Body of pancreas (tissue), 4 donors: ENCODE results near the gene OLFM4. TPM values are rescaled to one million over a fixed set of nuclear protein-coding genes. Genes with fewer than 3 reads are reported as not detected.
"Not testable (repeated sequence)": the region's sequence is repeated elsewhere in the genome, so short reads cannot be mapped to it uniquely, and the experiment has no call there.

Experiments
- ATAC-seq: fragments of 150-250 bp; one replicate; pipeline ENCODE4 v1.9.1; 2016
- DNase-seq, 4 donors: peaks; one replicate each; pipeline ENCODE4 v3.0.0-alpha.2; 2019
- H3K27ac ChIP-seq, 4 donors: fragments of 200-600 bp; sonication (generic); 1 replicate in 3 of 4; 2 replicates in 1 of 4; pipeline versions ENCODE4 v1.5.1 to v1.6.1; 2016 to 2019; ENCODE audit warnings: mild to moderate bottlenecking in 1 of 4, mixed read lengths in 1 of 4, moderate library complexity in 1 of 4
- H3K27me3 ChIP-seq, 2 donors: fragments of 200-600 bp; sonication (generic); one replicate each; pipeline ENCODE4 v1.6.0; 2016; ENCODE audit warnings: mild to moderate bottlenecking in 1 of 2
- H3K36me3 ChIP-seq, 2 donors: fragments of 200-600 bp; sonication (generic); replicated peaks in 1 of 2; 2 replicates each; pipeline ENCODE4 v1.5.1; 2016; ENCODE audit warnings: low read depth in 2 of 2; ENCODE audit not compliant: insufficient read depth in 1 of 2
- H3K4me1 ChIP-seq: fragments of 200-600 bp; sonication (generic); one replicate; pipeline ENCODE4 v1.6.0; 2016
- H3K4me3 ChIP-seq, 2 donors: fragments of 200-600 bp; sonication (generic); 1 replicate in 1 of 2; 2 replicates in 1 of 2; pipeline ENCODE4 v1.5.1; 2016 to 2019
- H3K9me3 ChIP-seq, 3 donors: fragments of 200-600 bp; sonication (generic); 1 replicate in 2 of 3; 2 replicates in 1 of 3; pipeline ENCODE4 v1.5.1; 2016
- POLR2A ChIP-seq, 3 donors: fragments of 450-650 bp; IDR thresholded peaks; one replicate each; pipeline ENCODE4 v1.6.1; 2016; ENCODE audit warnings: antibody characterized with exemption in 3 of 3, mild to moderate bottlenecking in 2 of 3
- WGBS, 2 donors: methylation state at CpG; one replicate each; pipeline ENCODE4 v1.1.5; 2017; 5-methylcytosine and 5-hydroxymethylcytosine counted together
- intact Hi-C: fragments of 100-400 bp; cut with DNase I; formaldehyde crosslinking; loops from one replicate; pipeline ENCODE4 v1.15.1; 2023
- total RNA-seq, 2 donors: library from RNA; depleted of rRNA; stranded (reverse); fragments of >200 nt; gene quantifications; one replicate each; pipeline ENCODE4 v1.1.0, GENCODE V29; 2016
- TF ChIP-seq, protein P1 (sequence below), 7 experiments: fragments of 450-650 bp in 4 of 7; fragments of 200-600 bp in 3 of 7; sonication (generic) in 3 of 7; IDR thresholded peaks; one replicate each; pipeline ENCODE4 v1.5.1; 2016 to 2019; ENCODE audit warnings: antibody characterized with exemption in 7 of 7

Gene OLFM4
- total RNA-seq, 2 donors from 2014 or later, result 51.7 to 55.8 TPM

DNA sequence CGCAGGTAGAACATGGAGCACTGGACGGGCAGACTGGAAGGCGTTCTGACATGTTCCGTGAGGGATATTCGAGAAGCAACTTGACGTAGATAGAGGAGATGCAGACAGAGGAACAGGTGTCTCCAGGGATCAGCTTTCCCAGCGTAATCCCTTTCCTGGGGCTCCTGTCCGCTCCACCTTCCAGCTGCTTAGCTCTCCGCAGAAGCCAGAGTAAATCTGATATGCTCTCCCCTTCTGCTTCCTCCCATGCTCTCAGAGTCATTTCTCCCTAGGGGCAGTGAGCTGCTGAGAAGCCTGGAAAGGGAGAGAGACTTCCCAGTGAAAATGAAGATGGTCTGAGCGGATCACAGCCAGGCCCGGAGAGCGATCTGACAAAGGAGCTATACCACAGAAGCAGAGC, 23.0 kb upstream of the OLFM4 start:
- H3K9me3 ChIP-seq, result no peaks in the 10 kb centered on the region
- no peaks in the 10 kb centered on the region for H3K27me3 ChIP-seq
- no peak for TF ChIP-seq POLR2A (IDR thresholded peaks at IDR 0.05)
- TF ChIP-seq, protein P1, sequence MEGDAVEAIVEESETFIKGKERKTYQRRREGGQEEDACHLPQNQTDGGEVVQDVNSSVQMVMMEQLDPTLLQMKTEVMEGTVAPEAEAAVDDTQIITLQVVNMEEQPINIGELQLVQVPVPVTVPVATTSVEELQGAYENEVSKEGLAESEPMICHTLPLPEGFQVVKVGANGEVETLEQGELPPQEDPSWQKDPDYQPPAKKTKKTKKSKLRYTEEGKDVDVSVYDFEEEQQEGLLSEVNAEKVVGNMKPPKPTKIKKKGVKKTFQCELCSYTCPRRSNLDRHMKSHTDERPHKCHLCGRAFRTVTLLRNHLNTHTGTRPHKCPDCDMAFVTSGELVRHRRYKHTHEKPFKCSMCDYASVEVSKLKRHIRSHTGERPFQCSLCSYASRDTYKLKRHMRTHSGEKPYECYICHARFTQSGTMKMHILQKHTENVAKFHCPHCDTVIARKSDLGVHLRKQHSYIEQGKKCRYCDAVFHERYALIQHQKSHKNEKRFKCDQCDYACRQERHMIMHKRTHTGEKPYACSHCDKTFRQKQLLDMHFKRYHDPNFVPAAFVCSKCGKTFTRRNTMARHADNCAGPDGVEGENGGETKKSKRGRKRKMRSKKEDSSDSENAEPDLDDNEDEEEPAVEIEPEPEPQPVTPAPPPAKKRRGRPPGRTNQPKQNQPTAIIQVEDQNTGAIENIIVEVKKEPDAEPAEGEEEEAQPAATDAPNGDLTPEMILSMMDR (IDR thresholded peaks at IDR 0.05), result no peak
- DNase-seq (no peak), ATAC-seq (no peak)
- 94 to 97% methylated on average over 12 of the region's 12 CpGs for WGBS, 2 donors
- H3K36me3 ChIP-seq, result no peaks in the 10 kb centered on the region
- intact Hi-C loops, result no loop called here
- no peak overlapping the region for H3K4me3 ChIP-seq
- H3K4me1 ChIP-seq, result peaks cover 13% of the 10 kb centered on the region
- H3K27ac ChIP-seq, result no peak overlapping the region

DNA sequence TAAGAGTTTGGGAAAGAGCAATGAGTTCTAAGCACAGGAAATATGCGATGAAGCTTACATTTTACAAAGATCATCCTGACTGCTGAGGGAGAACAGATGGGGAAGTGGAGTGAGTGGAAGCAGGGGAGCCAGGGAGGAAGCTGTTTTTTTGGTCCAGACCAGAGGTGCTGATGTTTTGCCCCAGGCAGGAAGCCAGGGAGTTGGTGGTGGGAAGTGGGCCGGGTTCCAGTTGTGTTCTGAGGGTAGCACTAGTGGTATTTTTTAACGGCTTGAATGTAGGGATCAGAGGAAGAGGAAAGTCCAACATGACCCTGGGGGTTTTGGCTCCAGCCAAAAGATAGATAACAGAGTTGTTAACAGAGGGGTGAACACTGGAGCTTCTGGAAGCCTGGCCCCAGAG, 20.7 kb upstream of the OLFM4 start:
- no peak overlapping the region for H3K4me3 ChIP-seq
- 40 to 42% methylated on average over 3 of the region's 3 CpGs for WGBS, 2 donors
- H3K36me3 ChIP-seq, result no peaks in the 10 kb centered on the region
- H3K27ac ChIP-seq, result no peak overlapping the region
- H3K9me3 ChIP-seq, result no peaks in the 10 kb centered on the region
- no peak for ATAC-seq
- H3K27me3 ChIP-seq, result no peaks in the 10 kb centered on the region
- no peak for TF ChIP-seq POLR2A (IDR thresholded peaks at IDR 0.05)
- TF ChIP-seq, protein P1 (IDR thresholded peaks at IDR 0.05), result no peak
- intact Hi-C loops, result no loop called here
- no peak for DNase-seq
- peaks cover 25% of the 10 kb centered on the region for H3K4me1 ChIP-seq

GRCh38 chr13:53010374-53011105, 18.1 kb upstream of the OLFM4 start:
- Histone ChIP-seq H3K4me1 (peaks cover 36% of the 10 kb centered on the region), H3K4me3 (no peak overlapping the region), H3K27ac (peak overlapping the region; percentile 62 to 84 (median 80)), H3K36me3 (no peaks in the 10 kb centered on the region), H3K27me3 (no peaks in the 10 kb centered on the region), H3K9me3 (no peaks in the 10 kb centered on the region)
- DNase-seq (peak; percentile 73 to 93 (median 86)), ATAC-seq (peak; percentile 97)
- WGBS, 2 donors, result 25 to 27% methylated on average over 7 of the region's 7 CpGs
- TF ChIP-seq, protein P1 (IDR thresholded peaks at IDR 0.05), result no peak
- no peak for TF ChIP-seq POLR2A (IDR thresholded peaks at IDR 0.05)
- intact Hi-C loops, result no loop called here

GRCh38 chr13:53012707-53013106, 15.9 kb upstream of the OLFM4 start:
- WGBS, 2 donors, result 72 to 80% methylated on average over 3 of the region's 3 CpGs
- no peaks in the 10 kb centered on the region for H3K9me3 ChIP-seq
- no peak for TF ChIP-seq POLR2A (IDR thresholded peaks at IDR 0.05)
- TF ChIP-seq, protein P1 (IDR thresholded peaks at IDR 0.05), result no peak
- peaks cover 39% of the 10 kb centered on the region for H3K4me1 ChIP-seq
- DNase-seq (no peak), ATAC-seq (no peak)
- H3K4me3 ChIP-seq, result no peak overlapping the region
- no peaks in the 10 kb centered on the region for H3K27me3 ChIP-seq
- no peak overlapping the region for H3K27ac ChIP-seq
- intact Hi-C loops, result no loop called here
- H3K36me3 ChIP-seq, result no peaks in the 10 kb centered on the region

DNA sequence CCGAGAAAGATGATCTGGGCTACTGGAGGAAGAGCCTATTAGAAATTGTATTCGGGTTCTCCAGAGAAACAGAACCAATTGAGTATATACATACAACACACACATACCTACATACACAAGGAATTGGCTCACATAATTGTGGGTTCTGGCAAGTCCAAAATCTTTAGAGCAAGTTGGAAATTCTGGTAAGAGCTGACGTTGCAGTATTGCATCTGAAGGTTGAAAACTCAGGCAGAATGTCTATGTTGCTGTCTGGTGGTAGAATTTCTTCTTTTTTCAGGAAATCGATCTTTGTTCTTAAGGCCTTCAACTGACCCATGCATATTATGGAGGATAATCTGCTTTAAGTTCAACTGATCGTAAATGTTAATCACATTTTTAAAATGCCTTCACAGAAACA, 15.5 kb upstream of the OLFM4 start:
- DNase-seq (no peak), ATAC-seq (no peak)
- Histone ChIP-seq H3K27ac (no peak overlapping the region), H3K27me3 (no peaks in the 10 kb centered on the region), H3K36me3 (no peaks in the 10 kb centered on the region), H3K4me3 (no peak overlapping the region), H3K9me3 (no peaks in the 10 kb centered on the region), H3K4me1 (peaks cover 39% of the 10 kb centered on the region)
- TF ChIP-seq POLR2A (IDR thresholded peaks at IDR 0.05), result no peak
- TF ChIP-seq, protein P1 (IDR thresholded peaks at IDR 0.05), result no peak
- 82 to 90% methylated on average over 5 of the region's 5 CpGs for WGBS, 2 donors
- intact Hi-C loops, result no loop called here

- H3K36me3 ChIP-seq, ATAC-seq, H3K27ac ChIP-seq, H3K27me3 ChIP-seq, H3K4me3 ChIP-seq, intact Hi-C loops, DNase-seq, H3K9me3 ChIP-seq: not testable (repeated sequence)
- 62 to 79% methylated on average over 3 of the region's 3 CpGs for WGBS, 2 donors
- H3K4me1 ChIP-seq, result peaks cover 45% of the 10 kb centered on the region
Observed at GRCh38 chr13:53014018-53014417, 14.6 kb upstream of the OLFM4 start.
